UCSD-AML1 (cell line): Measurements from ENCODE around the gene CABLES2.

Experiments used
- DNase-seq: peaks from one replicate; lab custom pipeline; 2025; ENCODE audit not compliant: unreplicated experiment; lab: John Stamatoyannopoulos, UW

The CABLES2 gene

GRCh38 chr20:62350629-62351422 is 56.3 kb downstream of the CABLES2 start:
- DNase-seq: no peak

GRCh38 chr20:62350098-62350628 is 56.9 kb downstream of the CABLES2 start:
- DNase-seq: no peak

DNA sequence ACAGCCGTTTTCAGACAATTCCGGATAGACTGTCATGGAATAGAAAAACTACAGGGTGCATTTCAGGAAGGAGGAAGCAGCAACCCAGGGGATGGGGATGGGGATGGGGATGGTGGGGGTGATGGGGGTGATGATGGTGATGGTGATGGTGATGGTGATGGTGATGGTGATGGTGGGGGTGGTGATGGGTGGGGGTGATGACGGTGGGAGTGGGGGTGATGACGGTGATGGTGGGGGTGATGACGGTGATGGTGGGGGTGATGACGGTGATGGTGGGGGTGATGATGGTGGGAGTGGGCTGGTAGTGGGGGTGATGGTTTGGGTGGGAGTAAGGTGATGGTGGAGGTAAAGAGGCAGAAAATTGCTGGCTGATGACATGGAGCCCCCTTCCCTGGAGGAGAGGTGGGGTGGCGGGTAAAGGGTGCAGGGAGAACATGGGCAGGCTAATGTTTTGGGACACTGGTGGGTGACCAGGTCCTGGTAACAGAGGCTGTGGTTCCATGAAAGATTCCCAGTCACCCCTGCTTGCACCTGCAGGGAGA is 57.5 kb downstream of the CABLES2 start:
- no peak for DNase-seq

DNA sequence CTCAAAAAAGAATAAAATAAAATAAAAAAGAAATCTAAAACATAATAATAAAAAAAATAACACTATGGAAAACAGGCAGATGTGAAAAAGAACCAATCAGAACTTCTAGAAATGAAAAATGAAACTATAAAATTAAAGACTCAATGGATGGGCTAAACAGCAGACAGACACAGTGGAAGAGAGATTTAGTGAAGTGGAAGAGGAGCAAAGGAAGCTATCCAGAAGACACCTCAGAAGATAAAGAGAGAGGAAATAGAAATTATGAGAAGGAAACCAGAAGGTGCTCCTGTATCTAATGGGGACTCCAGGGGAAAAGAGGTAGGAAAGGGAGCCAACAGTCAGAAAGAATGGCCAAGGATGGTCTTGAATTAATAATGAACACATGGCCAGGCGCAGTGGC is 58.5 kb downstream of the CABLES2 start:
- no peak for DNase-seq

DNA sequence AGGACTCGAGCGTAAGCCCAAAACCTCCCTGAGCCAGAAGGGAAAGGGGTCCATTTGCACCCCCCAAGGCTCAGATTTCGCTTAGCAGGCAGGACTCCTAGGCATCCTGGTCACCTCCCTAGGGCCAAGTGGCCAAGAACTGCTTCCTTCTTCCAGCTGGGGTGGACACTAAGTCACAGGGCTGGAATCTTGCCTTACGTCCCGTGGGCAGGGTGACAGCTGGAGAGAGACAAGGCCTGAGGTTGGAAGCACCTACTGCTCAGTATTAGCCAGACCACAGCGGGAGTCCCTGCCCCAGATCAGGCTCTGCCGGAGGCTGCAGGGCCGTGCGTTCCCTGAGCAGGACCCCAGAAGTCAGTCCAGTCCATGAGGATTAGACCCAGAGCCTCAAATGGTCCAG is 59.6 kb downstream of the CABLES2 start:
- no peak for DNase-seq

DNA sequence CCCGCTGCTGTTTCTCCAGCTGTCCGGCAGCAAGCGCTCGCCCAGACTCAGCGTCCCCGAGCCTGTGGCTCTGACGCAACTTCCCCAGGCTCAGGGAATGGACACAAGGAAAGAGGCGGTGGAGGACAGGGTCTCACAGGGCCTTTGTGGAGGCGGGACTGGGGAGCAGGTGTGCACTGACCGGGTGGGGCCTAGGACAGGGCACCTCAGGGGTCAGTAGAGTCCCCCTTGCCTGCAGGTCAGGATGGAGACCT is 60.0 kb downstream of the CABLES2 start:
- no peak for DNase-seq

GRCh38 chr20:62346398-62347150 is 60.5 kb downstream of the CABLES2 start:
- DNase-seq: no peak

GRCh38 chr20:62345681-62346370 is 61.3 kb downstream of the CABLES2 start:
- DNase-seq: no peak

GRCh38 chr20:62344782-62345181 is 62.3 kb downstream of the CABLES2 start:
- DNase-seq: no peak

- DNase-seq: no peak
Observed at GRCh38 chr20:62344092-62344491, 63.0 kb downstream of the CABLES2 start.

DNA sequence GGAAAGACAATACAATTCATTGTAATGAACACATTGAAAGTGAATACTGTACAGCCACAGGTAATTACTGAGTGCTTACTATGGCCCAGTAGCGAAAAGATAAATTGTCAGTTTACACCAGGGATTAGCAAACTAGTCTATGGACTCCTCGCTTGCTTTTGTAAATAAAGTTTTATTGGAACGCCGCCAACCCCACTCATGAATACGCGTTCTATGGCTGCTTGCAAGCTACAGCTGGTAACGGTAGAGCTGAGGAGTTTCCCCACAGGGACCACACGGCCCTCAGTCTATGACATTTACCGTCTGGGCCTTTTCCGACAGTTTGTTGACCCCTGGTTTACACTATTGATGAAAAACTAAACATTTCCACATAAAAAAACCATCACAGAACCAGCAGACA is 64.2 kb downstream of the CABLES2 start:
- DNase-seq: no peak

DNA sequence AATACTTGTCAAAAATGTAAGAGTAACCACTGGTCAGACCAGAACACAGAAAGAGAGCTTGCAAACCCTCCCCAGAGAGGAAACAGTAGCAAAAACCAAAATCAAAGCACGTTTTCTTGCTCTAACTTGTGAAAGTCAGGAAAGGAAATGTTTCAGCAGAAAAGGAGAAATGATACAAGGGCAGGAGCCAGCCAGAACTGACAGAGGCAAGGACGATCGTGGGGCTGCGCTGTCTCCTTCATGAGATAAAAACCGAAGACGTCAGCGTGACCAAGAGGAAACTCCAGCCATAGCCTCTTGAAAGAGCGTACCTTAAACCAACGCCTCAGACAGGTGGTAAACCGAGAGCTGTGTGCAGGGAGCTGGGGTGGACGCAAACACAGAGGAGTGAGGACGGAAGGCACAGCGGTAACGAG is 67.4 kb downstream of the CABLES2 start:
- no peak for DNase-seq
